SU-DHL-6 (cell line): ENCODE measurements around the gene CDR2L.

ENCODE experiments used
- CTCF ChIP-seq: fragments of 200-600 bp; sonication (generic); IDR thresholded peaks from one replicate; pipeline ENCODE4 v1.5.1; 2017; ENCODE audit warnings: antibody characterized with exemption, mild to moderate bottlenecking, low read length, moderate library complexity; ENCODE audit not compliant: insufficient read depth, poor library complexity, severe bottlenecking
- EZH2phosphoT487 ChIP-seq: fragments of 200-600 bp; sonication (generic), shearing (Covaris generic); conservative IDR thresholded peaks from 2 replicates; pipeline ENCODE4 v1.6.1; 2018; ENCODE audit warnings: mild to moderate bottlenecking, antibody characterized with exemption, low read length, moderate library complexity, mixed read lengths

- TF ChIP-seq CTCF (no peak), EZH2phosphoT487 (no peak)
Observed at GRCh38 chr17:74939534-74939933, 47.9 kb upstream of the CDR2L start.
